Amniotic stem cell (primary cell): ENCODE results near the gene FOSL1.

ENCODE experiments used
- DNase-seq: peaks from one replicate; lab custom pipeline; 2025; lab: John Stamatoyannopoulos, UW

The FOSL1 gene

DNA sequence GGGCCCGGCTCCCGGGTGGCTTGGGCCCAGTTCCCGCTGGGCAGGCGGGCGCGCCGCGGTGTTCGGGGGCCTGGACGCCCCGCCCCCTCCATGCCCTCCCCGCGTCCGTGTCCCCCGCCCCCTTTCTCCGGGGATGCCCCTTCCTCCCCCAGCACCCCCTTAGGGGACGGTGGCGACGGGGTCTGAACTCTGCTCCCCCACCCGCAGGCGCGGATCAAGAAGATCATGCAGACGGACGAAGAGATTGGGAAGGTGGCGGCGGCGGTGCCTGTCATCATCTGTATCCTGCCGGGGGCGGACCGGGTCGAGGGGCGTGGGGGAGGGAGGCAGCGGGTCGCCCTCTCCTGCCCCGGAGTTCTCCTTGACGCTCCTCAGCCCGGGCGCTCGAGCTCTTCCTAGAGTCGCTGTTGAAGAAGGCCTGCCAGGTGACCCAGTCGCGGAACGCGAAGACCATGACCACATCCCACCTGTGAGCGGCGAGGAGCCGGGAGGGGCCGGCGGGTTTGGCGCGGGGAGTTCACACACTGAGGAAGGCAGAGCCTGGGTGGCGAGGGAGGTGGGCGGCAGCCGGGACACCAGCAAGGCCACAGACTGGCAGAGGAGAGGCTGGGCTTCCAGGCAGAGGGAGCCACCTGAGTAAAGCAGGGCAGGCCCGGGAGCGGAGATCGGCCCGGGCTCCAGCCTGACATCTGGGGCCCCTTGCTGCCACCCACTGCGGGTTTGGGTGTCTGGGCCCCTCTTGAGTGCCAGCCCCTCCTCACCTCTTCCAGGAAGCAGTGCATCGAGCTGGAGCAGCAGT lies 19.6 kb upstream of the FOSL1 start:
- no peak for DNase-seq

DNA sequence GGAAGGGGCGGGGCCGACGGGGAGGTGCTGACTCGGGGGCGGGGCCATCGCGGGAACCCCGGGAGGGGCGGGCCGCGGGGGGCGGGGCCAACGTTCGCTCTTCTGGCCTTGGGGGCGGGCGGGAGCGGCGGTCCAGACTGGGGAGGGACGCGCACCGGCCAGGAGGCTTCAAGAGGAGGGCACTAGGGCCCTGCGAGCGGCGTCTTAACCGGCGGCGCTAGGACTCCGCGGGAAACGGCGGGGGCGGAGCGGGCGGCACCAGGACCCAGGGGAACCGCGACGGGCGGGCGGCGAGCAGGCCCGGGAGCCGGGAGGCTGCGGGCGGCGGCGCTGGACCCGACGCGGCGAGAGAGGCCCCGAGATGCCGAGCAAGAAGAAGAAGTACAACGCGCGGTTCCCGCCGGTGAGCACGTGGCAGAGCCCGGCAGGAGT lies 19.0 kb upstream of the FOSL1 start, which contains the start of gene DRAP1:
Gene DRAP1 (plus strand): TSS at position 286 of the 432 bp plus-strand sequence. CDS start 76 bp downstream, at position 362.
- peak; percentile 98 for DNase-seq

DNA sequence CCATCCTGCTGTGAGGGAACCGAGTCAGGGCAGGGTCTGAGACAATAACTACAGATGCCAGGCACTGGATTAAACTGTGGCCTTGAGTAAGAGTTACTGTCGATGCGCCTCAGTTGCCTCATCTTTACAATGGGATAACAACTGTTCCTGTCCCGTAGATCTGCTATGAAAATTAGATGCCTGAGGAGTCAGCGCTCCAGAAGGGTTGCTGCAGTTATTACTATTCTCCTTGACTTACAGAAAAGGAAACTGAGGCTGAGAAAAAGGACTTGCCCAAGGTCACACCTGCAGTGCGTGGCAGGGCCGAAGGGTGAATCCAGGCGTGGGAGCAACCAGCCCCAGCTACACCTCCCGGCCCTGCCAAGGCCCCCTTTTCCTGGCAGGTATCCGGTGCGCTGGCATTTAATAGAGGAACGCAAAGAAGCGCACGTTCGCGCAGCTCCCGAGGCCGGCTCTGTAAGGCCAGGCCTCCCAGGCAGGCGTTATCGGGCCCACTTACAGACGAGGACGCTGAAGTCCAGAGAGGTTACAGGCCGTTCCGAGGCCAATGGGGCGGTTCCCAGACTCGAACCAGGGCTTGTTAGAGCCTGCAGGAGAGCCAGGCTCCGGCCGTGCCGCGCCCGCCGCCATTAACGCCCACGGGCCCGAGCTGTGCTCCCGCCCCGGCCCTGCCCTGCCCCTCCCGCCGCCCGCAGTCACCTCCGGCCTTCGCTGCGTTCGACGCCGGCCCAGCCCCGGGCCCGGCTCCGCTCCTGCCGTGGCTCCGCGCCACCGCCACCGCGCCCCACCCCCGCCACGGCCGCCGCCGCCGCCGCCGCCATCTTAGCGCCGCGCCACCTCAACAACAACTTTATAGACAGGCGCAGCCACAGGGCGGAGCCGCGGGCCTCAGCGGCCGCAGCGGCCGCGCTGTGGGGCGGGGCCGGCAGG lies 18.3 kb upstream of the FOSL1 start, which contains the start of gene C11orf68:
Gene C11orf68 (minus strand): TSS at position 852 of the 930 bp plus-strand sequence. CDS start 31 bp downstream, at position 821.
- DNase-seq, result no peak

DNA sequence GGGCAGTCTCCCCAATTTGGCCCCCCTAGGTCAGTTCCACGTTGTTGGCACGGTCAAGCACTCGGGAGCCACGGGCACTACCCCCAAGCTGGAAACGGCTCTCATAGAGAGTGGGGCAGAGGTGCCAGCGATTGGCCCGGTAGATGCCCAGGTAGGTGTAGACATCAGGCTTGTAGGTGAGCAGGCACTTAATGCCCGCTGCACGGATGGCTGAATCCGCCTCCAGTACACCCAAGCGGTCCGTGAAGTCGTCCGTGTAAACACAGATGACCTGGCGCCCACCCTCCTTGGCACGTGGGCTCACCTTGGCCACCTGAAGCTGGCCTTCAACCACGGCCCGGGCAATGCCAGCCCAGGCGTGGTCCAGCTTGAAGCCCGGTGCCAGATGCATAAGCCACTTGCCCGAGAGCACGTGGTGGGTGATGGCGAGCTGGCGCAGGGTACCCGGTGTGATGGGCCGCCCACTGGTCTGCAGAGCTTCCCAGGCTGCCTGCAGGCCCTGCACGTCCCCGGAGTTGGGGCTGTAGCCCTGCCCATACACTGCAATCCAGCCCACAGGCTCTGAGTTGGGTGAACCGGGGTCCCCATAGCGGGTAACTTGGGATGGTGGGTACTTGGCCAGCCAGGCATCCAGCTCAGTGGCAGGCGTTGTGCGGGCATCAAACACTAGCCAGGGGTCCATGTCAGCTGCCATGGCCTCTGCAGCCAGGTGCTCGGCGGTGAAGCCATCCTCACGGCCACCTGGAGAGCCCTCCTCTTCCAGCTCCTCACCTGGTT lies 17.4 kb upstream of the FOSL1 start:
- DNase-seq, result no peak

DNA sequence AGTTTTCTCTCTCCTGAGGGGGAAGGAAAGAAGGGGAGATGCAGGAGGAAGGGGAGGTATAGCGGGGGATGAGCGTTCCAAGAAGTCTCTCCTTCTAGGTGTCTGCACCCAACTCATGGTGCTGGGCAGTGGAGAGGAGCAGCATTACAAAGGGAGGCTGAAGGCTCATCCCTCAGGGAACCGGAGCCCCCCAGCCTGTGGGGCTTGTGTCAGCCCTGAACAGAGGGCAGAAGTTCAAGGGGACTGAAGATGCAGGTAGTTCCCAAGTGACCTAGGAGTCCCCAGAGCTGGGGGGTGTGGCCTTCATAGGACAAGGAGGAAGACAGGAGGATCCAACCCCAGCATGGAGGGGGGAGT lies 16.9 kb upstream of the FOSL1 start:
- DNase-seq, result no peak

DNA sequence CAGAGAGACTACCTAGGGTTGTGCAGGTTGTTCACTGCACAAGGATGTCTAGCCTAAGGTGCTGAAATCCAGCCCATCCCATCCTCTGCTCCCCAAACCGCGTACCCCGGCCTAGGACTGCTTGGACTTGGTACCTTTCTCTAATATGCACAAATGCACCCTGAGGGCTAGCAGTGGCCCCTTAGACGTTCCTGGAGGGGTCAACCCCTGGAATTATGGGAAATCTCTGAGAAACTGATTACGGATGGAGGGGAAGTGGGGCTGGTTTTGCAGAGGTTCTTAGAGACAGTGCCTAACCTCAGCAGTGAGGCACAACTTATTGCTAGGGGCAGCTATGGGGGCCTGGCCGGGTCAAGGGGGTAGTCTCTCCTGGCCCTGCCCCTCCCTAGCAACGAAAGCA lies 16.2 kb upstream of the FOSL1 start:
- no peak for DNase-seq

DNA sequence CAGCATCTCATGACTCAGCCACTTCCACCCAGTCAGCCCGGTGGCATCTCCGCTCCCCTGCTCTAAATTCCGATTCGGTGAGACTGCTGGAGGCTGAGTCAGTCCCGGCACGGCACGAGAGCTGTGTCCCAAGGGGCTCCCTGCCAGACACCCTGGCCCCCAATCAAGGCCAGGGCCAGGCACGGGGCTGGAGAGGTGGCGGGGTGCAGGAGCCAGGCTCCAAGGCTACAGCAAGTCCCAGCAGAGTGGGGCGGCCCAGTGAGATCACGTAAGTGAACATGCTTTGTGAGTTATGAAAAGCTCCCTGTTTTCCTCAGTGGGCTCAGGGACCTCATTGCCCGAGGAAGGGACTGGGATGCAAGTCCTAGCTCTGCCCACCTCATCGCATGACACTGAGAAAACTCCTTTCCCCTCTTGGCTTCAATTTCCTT lies 15.6 kb upstream of the FOSL1 start:
- peak; percentile 92 for DNase-seq

DNA sequence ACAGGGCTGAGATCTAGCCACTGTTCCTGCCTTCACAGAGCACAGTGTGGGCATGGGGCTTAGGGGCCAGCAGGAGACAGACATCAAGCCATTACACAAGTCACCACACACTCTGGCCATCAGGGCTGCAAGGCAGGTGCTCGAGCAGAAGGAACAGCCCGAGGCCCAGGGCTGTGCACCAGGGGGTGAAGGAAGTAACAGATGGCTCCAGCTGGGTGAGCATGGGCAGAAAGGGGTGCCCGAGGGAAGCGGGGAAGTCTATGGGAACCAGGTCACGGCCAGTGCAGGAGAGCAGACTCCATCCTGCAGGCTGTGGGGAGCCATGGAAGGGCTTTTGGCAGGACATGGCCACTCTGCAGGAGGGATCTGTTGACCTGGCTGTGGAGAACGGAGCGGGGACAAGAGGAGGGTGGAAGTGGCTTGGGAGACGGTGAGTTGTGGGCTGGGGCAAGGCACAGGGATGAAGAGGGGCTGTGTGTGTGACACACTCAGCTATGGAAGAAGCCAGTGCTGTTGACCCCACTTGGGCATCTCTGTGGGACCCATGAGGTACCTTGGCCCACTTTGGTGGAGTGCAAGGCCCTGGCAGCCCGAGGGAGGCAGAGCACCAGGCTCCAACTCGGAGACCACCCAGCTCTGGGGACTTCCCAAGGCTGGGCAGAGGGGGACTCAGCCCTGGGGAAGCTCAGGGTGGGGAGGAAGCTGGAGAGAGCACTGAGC lies 15.1 kb upstream of the FOSL1 start:
- DNase-seq, result no peak

DNA sequence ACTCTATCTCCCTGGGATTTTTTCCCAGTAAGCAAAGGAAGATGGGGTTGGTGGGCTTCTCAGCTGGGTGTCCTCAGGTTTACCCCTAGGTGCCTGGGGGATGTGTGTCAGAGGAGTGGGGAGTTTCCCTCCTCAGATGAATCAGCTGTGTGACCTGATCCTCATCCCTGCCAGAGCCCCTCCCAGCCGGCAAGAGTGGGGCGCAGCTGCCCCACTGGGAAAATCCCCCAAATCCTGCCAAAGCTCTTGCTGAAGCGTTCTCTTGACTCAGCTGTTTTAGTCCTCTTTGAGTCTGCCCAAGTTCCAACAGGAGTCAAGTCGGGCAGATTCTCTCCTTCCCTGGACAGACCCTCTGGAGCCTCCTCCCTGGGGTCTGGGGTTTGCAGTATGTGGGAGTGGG lies 12.7 kb upstream of the FOSL1 start:
- DNase-seq, result peak; percentile 51

DNA sequence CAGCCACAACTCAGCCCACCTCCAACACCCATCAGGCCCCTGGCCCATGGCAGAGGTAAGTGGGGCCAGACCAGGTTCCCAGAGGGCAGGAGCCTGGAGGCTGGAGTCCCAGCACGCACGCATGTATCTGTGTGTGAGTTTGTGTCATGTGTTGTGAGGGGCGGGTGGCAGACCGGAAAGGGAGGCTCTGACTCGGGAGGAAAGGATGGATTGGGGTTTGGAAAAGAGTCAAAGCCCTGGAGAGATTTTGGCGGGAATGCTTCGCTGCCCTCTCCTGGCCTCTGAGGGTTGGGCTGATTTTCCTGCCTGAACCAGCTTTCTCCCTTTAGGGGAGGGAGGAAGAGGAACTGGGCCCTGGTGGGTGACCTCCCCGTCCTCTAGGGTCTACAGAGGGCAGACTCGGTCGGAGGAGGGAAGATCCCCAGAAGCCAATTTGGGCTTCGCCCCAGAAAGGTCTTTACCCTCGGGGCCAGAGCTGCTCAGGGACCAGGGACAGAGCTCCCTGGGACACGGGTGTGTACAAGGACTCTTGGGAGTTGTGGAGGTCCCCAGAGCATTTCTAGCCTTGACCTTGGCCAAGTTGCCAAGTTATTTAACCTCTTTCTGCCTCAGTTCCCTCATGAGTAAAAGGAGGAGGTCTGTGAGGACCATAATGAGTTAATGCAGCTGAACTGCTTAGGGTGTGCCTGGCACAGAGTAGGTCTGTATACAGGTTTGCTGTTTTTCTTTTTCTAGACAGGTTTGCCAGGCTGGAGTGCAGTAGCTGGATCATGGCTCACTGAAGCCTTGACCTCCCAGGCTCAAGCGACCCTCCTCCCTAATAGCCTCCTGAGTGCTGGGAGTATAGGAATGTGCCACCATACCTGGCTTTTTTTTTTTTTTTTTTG lies 11.7 kb upstream of the FOSL1 start:
- peak; percentile 64 for DNase-seq

DNA sequence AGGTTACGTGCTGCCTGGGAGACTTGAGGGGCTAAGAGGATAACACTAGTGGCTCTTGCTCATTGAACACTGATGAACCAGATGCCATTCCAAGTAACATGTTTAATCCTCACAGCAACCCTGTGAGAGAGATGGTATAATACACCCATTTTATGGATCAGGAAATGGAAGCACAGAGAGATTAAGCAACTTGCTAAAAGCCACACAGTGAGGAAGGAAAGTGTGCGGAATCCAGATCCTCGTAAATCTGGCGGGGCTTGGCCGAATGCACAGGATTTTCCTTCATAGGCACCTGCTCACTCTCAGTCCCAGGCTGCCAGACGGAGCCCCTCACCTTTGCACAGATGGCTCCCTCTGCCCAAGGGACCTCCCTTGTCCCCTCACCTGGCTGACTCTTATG lies 7.7 kb upstream of the FOSL1 start:
- DNase-seq, result no peak

DNA sequence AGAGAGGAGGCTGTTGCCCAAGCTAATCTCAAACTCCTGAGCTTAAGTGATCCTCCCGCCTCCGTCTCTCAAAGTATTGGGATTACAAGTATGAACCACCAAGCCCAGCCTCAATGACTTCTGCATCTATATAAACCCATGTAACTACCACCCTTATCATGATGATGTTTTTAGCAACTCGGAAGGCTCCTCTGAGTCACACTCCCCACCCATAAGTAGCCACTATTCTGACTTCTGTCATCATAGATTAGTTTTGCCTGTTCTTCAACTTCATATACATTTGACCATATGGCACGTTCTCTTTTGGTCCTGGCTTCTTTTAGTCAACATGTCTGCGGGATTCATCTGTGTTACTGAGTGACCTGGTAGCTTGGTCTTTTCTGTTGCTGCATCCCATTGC lies 6.4 kb upstream of the FOSL1 start:
- no peak for DNase-seq

DNA sequence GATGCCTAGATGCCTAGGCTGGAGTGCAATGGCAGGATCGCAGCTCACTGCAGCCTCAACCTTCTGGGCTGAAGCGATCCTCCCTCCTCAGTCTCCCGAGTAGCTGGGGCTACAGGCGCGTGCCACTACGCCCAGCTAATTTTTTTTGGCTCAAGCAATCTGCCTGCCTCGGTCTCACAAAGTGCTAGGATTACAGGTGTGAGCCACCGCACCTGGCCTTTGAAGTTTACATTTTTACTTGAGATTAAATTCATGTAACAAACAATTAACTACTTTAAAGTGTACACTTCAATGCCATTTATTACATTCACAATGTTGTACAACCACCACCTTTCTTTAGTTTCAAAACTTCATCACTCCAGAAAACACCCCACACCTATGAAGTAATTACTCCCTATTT lies 3.5 kb upstream of the FOSL1 start:
- no peak for DNase-seq

DNA sequence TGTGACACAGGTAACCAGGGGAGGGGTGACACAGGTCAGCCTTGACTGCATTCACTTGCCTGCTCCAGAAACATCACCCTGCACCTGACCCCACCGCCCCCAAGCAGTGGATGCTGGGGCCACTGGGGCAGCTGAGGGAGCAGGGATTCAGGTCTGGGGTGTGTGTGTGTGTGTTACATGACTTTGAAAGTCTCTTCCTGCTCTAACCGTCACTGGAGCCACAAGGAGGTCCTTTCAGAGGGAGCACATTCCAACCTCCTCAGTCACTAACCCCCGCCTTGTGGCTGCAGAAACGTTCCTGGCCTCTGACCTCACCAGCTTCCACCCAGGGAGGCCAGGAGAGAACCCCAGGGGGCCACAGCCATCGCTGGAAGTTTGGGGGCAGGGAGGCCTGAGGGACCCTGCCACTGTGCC lies 2.9 kb upstream of the FOSL1 start:
- DNase-seq, result peak; percentile 64

DNA sequence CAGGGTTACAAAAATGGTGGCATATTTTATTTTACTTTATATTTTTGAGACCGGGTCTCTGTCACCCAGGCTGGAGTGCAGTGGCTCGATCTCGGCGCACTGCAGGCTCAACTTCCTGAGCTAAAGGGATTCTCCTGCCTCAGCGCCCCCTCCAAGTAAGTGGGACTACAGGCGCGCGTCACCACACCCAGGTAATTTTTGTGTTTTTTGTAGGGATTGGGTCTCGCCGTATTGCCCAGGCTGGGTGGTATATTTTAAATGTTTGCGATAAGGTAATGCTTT lies 652 bp upstream of the FOSL1 start:
- no peak for DNase-seq

DNA sequence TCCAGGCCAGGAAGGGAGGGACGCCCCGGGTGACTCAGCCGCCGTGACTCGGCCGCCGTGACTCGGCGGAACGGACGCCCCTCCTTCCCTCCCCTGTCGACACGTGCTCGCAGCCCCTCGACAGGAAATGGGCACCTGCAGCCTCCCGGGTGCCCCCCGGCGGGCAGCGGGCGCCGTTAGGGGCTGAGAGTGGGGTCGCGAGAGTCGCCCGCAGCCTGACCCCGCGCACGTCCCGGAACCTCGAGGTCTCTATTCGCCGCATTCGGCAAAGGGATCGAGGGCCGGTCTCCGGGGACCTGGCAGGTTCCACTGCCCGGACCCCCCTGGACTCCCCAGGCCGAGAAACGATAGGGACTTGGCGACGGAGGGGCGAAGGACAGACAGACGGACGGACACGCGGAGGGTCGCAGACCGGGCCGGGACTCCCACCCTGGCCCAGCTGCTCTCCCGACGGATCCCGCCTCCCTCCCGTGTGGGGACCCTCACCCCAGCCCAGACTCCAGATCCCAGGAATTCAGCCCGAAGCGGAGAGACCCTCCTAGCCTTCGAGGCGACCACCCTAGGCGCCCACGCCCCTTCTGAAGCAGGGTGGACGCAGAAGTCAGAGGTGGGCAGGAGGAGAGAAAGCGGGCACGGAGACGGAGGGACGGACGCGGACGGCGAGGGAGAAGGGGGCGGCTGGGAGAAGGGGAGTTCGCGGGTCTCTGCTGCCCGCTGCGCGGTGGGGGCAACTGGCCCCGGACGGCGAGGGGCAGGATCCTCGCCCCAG lies 648 bp downstream of the FOSL1 start:
- DNase-seq, result peak; percentile 77

DNA sequence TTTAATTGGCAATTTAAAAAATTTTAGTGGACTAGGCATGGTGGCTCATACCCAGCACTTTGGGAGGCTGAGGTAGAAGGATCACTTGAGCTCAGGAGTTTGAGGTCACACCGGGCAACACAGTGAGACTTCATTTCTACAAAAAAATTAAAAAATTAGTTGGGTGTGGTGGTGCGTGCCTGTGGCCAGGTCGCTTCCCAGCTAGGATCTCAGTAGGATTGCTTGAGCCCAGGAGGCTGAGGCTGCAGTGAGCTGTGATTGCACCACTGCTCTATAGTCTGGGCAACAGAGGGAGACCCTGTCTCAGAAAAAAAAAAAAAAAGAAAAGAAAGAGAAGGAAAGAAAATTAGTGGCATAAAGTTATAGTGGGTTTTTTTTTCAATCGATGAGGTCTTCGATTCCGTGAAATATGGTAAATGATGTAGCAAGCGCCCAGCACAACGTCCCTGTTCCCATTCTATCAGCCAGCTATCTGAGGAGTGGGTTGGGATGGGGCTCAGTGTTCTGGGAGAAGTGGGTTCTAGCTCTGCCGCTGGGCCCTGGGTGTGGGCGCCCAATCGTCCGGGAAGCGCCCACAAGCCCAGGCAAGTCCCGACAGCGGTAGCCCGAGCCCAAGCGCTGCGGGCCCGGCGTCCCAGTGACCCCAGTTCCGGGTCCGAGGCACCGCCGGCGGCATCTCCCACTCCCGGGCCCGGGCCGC lies 1.4 kb downstream of the FOSL1 start:
- DNase-seq, result no peak

DNA sequence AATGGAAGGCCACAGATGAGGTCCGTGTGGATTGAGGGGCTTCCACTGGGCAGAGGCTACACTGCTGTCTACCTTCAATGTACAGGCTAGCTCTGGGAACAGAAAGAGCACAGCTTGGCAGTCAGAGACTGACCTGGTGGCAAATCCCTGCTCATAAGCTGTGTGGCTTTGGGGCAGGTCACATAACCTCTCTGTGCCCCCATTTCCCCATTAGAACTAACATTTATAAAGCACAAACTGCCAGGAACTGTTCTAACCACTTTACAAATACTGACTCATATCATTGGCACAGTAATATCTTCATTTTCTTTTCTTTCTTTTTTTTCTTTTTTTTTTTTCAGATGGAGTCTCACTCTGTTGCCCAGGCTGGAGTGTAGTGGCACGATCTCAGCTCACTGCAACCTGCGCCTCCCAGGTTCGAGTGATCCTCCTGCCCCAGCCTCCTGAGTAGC lies 3.1 kb downstream of the FOSL1 start:
- DNase-seq, result no peak
